Measurements from ENCODE around the gene RTCA.
"Not testable (repeated sequence)": the region's sequence is repeated elsewhere in the genome, so short reads cannot be mapped to it uniquely, and the experiment has no call there.

DNA sequence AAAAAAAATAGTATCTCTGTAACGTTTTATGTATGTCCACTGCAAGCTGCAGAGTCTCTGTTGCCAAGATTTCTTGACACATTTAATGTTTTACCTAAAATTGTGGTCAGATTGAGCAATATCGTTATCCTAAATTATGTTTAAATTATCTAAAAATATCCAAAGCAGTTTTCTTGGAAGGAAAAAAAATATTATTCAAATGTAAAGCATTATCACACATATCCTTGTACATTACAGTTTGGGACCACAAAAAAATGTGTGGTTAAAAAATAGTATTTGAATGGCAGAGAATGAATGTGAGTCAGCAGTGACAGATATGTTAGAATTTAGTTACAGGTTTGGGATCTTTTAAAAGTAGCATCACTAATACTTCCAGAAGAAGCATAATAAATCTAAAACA is 65.1 kb downstream of the RTCA start:
- TF ChIP-seq, protein P1, sequence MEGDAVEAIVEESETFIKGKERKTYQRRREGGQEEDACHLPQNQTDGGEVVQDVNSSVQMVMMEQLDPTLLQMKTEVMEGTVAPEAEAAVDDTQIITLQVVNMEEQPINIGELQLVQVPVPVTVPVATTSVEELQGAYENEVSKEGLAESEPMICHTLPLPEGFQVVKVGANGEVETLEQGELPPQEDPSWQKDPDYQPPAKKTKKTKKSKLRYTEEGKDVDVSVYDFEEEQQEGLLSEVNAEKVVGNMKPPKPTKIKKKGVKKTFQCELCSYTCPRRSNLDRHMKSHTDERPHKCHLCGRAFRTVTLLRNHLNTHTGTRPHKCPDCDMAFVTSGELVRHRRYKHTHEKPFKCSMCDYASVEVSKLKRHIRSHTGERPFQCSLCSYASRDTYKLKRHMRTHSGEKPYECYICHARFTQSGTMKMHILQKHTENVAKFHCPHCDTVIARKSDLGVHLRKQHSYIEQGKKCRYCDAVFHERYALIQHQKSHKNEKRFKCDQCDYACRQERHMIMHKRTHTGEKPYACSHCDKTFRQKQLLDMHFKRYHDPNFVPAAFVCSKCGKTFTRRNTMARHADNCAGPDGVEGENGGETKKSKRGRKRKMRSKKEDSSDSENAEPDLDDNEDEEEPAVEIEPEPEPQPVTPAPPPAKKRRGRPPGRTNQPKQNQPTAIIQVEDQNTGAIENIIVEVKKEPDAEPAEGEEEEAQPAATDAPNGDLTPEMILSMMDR (IDR thresholded peaks at IDR 0.05) = not testable (repeated sequence)
- TF ChIP-seq POLR2AphosphoS5 (IDR thresholded peaks at IDR 0.05) = not testable (repeated sequence)
